ENCODE data around the gene AKAP12.

Gene AKAP12

GRCh38 chr6:151279891-151280290 lies 40.1 kb downstream of the AKAP12 start:
- in situ Hi-C loops (cut with MboI; ENCODE audit: low sequenced_read_pairs): no loop called here

GRCh38 chr6:151280859-151281258 lies 41.1 kb downstream of the AKAP12 start:
- in situ Hi-C loops (cut with MboI; ENCODE audit: low sequenced_read_pairs): no loop called here

GRCh38 chr6:151284012-151284411 lies 44.2 kb downstream of the AKAP12 start:
- in situ Hi-C loops (cut with MboI; ENCODE audit: low sequenced_read_pairs): no loop called here

- in situ Hi-C loops (cut with MboI; ENCODE audit: low sequenced_read_pairs): no loop called here
Observed at GRCh38 chr6:151284548-151285017, 44.8 kb downstream of the AKAP12 start.

- in situ Hi-C loops (cut with MboI; ENCODE audit: low sequenced_read_pairs): no loop called here
Observed at GRCh38 chr6:151285122-151285521, 45.4 kb downstream of the AKAP12 start.

GRCh38 chr6:151286214-151286613 lies 46.4 kb downstream of the AKAP12 start:
- in situ Hi-C loops (cut with MboI; ENCODE audit: low sequenced_read_pairs): no loop called here

GRCh38 chr6:151288712-151289398 lies 49.1 kb downstream of the AKAP12 start:
- in situ Hi-C loops (cut with MboI; ENCODE audit: low sequenced_read_pairs): no loop called here

GRCh38 chr6:151289399-151290007 lies 49.7 kb downstream of the AKAP12 start:
- in situ Hi-C loops (cut with MboI; ENCODE audit: low sequenced_read_pairs): no loop called here

GRCh38 chr6:151290877-151291721 lies 51.3 kb downstream of the AKAP12 start:
- in situ Hi-C loops (cut with MboI; ENCODE audit: low sequenced_read_pairs): no loop called here

- in situ Hi-C loops (cut with MboI; ENCODE audit: low sequenced_read_pairs): no loop called here
Observed at GRCh38 chr6:151291722-151292059, 51.9 kb downstream of the AKAP12 start.

GRCh38 chr6:151292974-151293687 lies 53.4 kb downstream of the AKAP12 start:
- in situ Hi-C loops (cut with MboI; ENCODE audit: low sequenced_read_pairs): no loop called here

- in situ Hi-C loops (cut with MboI; ENCODE audit: low sequenced_read_pairs): no loop called here
Observed at GRCh38 chr6:151293688-151294016, 53.9 kb downstream of the AKAP12 start.

GRCh38 chr6:151294561-151295101 lies 54.9 kb downstream of the AKAP12 start:
- in situ Hi-C loops (cut with MboI; ENCODE audit: low sequenced_read_pairs): no loop called here

- in situ Hi-C loops (cut with MboI; ENCODE audit: low sequenced_read_pairs): no loop called here
Observed at GRCh38 chr6:151297886-151298285, 58.1 kb downstream of the AKAP12 start.

GRCh38 chr6:151299011-151299410 lies 59.2 kb downstream of the AKAP12 start:
- in situ Hi-C loops (cut with MboI; ENCODE audit: low sequenced_read_pairs): no loop called here

- in situ Hi-C loops (cut with MboI; ENCODE audit: low sequenced_read_pairs): no loop called here
Observed at GRCh38 chr6:151300267-151300991, 60.7 kb downstream of the AKAP12 start.

GRCh38 chr6:151301547-151301946 lies 61.8 kb downstream of the AKAP12 start:
- in situ Hi-C loops (cut with MboI; ENCODE audit: low sequenced_read_pairs): no loop called here

GRCh38 chr6:151303231-151303630 lies 63.5 kb downstream of the AKAP12 start:
- in situ Hi-C loops (cut with MboI; ENCODE audit: low sequenced_read_pairs): no loop called here

GRCh38 chr6:151306269-151306783 lies 66.6 kb downstream of the AKAP12 start:
- in situ Hi-C loops (cut with MboI; ENCODE audit: low sequenced_read_pairs): no loop called here

GRCh38 chr6:151307501-151307900 lies 67.7 kb downstream of the AKAP12 start:
- in situ Hi-C loops (cut with MboI; ENCODE audit: low sequenced_read_pairs): no loop called here
